HCT116 (cell line): ENCODE data around the gene TUBB4A. TPM values are rescaled to one million over a fixed set of nuclear protein-coding genes. Genes with fewer than 3 reads are reported as not detected.

Source experiments
- ATAC-seq: fragments of 200-7000 bp; cut with Tn5 transposase; 2 replicates; pipeline ENCODE4 v1.9.1; 2020; ENCODE audit warnings: mild to moderate bottlenecking, moderate library complexity
- BruUV-seq: library from RNA; stranded (reverse); fragments of 400-500 nt; replicated peaks from 2 replicates; lab custom pipeline; 2021; lab: Mats Ljungman, UMichigan
- CTCF ChIA-PET: fragments of 300-600 bp; sonication (Branson Sonifier 250); formaldehyde crosslinking; loops from one replicate; lab custom pipeline; 2021; ENCODE audit warnings: antibody characterized with exemption; lab: Charles Lee
- POLR2A ChIA-PET: fragments of 300-600, 350-600 bp; sonication (Branson Sonifier 250); formaldehyde crosslinking; loops from one replicate; lab custom pipeline; 2021; ENCODE audit warnings: antibody characterized with exemption; lab: Charles Lee
- RAD21 ChIA-PET, 2 experiments: fragments of 300-600 bp; sonication (Branson Sonifier 250); formaldehyde crosslinking; loops; one replicate each; lab custom pipeline; 2023; ENCODE audit warnings: low total read pairs in 2 of 2; ENCODE audit not compliant: uncharacterized antibody in 2 of 2, unreplicated experiment in 2 of 2, low non-redundant PET in 1 of 2; lab: Charles Lee
- DNase-seq: peaks from one replicate; pipeline ENCODE4 v3.0.0-alpha.2; 2010; ENCODE audit warnings: low read depth, low spot score
- H2AFZ ChIP-seq: fragments of 200-600 bp; shearing (Covaris generic), sonication (generic); 2 replicates; pipeline ENCODE4 v1.6.1; 2017; ENCODE audit warnings: low read depth, mixed run types, mixed read lengths, antibody characterized with exemption, low read length; ENCODE audit not compliant: poor library complexity, severe bottlenecking
- H3K27ac ChIP-seq: 2 replicates; pipeline ENCODE4 v1.5.1; 2012; ENCODE audit warnings: low read depth, low read length
- H3K27me3 ChIP-seq: fragments of 200-600 bp; sonication (generic); 2 replicates; pipeline ENCODE4 v1.6.1; 2016; ENCODE audit warnings: mixed run types, low read length, mixed read lengths; ENCODE audit not compliant: insufficient read depth
- H3K36me3 ChIP-seq, 2 experiments: fragments of 200-500 bp in 1 of 2; fragments of 200-600 bp in 1 of 2; sonication (Bioruptor generic) in 1 of 2; sonication (generic) in 1 of 2; 2 replicates each; pipeline versions ENCODE4 v1.5.1 to v1.6.1; 2014 to 2016; ENCODE audit warnings: low read length in 2 of 2, inconsistent platforms in 1 of 2, mixed read lengths in 1 of 2, mixed run types in 1 of 2; ENCODE audit not compliant: insufficient read depth in 2 of 2, control insufficient read depth in 1 of 2
- H3K4me1 ChIP-seq, 2 experiments: fragments of 200-600 bp in 1 of 2; sonication (generic) in 1 of 2; 2 replicates each; pipeline versions ENCODE4 v1.5.1 to v1.6.1; 2012 to 2017; ENCODE audit warnings: low read length in 2 of 2, inconsistent platforms in 1 of 2, mild to moderate bottlenecking in 1 of 2, mixed read lengths in 1 of 2, mixed run types in 1 of 2, moderate library complexity in 1 of 2; ENCODE audit not compliant: insufficient read depth in 2 of 2, control insufficient read depth in 1 of 2
- H3K4me2 ChIP-seq: fragments of 200-600 bp; sonication (generic); 2 replicates; pipeline ENCODE4 v1.6.1; 2017; ENCODE audit warnings: mixed run types, low read length, mixed read lengths
- H3K4me3 ChIP-seq, 2 experiments: fragments of 200-600 bp in 1 of 2; sonication (generic) in 1 of 2; replicated peaks in 1 of 2; 2 replicates each; pipeline ENCODE4 v1.5.1; 2011 to 2016; ENCODE audit warnings: low read length in 2 of 2, control low read depth in 1 of 2, low read depth in 1 of 2, mild to moderate bottlenecking in 1 of 2, mixed read lengths in 1 of 2, mixed run types in 1 of 2
- H3K79me2 ChIP-seq: fragments of 200-600 bp; sonication (generic); 2 replicates; pipeline ENCODE4 v1.6.1; 2017; ENCODE audit warnings: mild to moderate bottlenecking, mixed run types, low read length, moderate library complexity, mixed read lengths; ENCODE audit not compliant: insufficient read depth
- H3K9ac ChIP-seq: fragments of 200-600 bp; sonication (generic); 2 replicates; pipeline ENCODE4 v1.6.1; 2016; ENCODE audit warnings: low read length, mixed read lengths
- H3K9me2 ChIP-seq: fragments of 200-600 bp; sonication (generic), shearing (Covaris generic); 2 replicates; pipeline ENCODE4 v1.6.1; 2017; ENCODE audit warnings: mixed run types, mild to moderate bottlenecking, moderate library complexity; ENCODE audit not compliant: insufficient read depth
- H3K9me3 ChIP-seq, 2 experiments: fragments of 200-500 bp in 1 of 2; fragments of 200-600 bp in 1 of 2; sonication (Bioruptor generic) in 1 of 2; sonication (generic) in 1 of 2; 2 replicates each; pipeline ENCODE4 v1.6.1; 2014 to 2017; ENCODE audit warnings: low read length in 2 of 2, mixed read lengths in 2 of 2, inconsistent platforms in 1 of 2, low read depth in 1 of 2, mild to moderate bottlenecking in 1 of 2, mixed run types in 1 of 2, moderate library complexity in 1 of 2; ENCODE audit not compliant: control insufficient read depth in 1 of 2, insufficient read depth in 1 of 2
- H4K20me1 ChIP-seq: fragments of 200-600 bp; sonication (generic), shearing (Covaris generic); 2 replicates; pipeline ENCODE4 v1.6.1; 2017; ENCODE audit warnings: mixed run types, mild to moderate bottlenecking, moderate library complexity; ENCODE audit not compliant: insufficient read depth
- ATF3 ChIP-seq: IDR thresholded peaks from 2 replicates; pipeline ENCODE4 v1.6.1; 2012
- CBX3 ChIP-seq: IDR thresholded peaks from 2 replicates; pipeline ENCODE4 v1.6.1; 2012; ENCODE audit warnings: low read depth
- EGR1 ChIP-seq: IDR thresholded peaks from 2 replicates; pipeline ENCODE4 v1.6.1; 2012; ENCODE audit warnings: low read depth
- ELF1 ChIP-seq: IDR thresholded peaks from 2 replicates; pipeline ENCODE4 v1.6.1; 2012; ENCODE audit warnings: low read depth, borderline replicate concordance
- EZH2 ChIP-seq: fragments of 200-600 bp; sonication (generic); IDR thresholded peaks from 2 replicates; pipeline ENCODE4 v1.6.1; 2017; ENCODE audit warnings: antibody characterized with exemption, mixed run types
- EZH2phosphoT487 ChIP-seq: fragments of 200-600 bp; IDR thresholded peaks from 2 replicates; pipeline ENCODE4 v1.6.1; 2018; ENCODE audit warnings: antibody characterized with exemption, borderline replicate concordance
- FOSL1 ChIP-seq: IDR thresholded peaks from 2 replicates; pipeline ENCODE4 v1.6.1; 2012; ENCODE audit warnings: low read depth
- JUND ChIP-seq: IDR thresholded peaks from 2 replicates; pipeline ENCODE4 v1.6.1; 2012
- MAX ChIP-seq: IDR thresholded peaks from 2 replicates; pipeline ENCODE4 v1.6.1; 2012
- REST ChIP-seq: IDR thresholded peaks from 2 replicates; pipeline ENCODE4 v1.6.1; 2012; ENCODE audit warnings: low read depth
- SIN3A ChIP-seq: IDR thresholded peaks from 2 replicates; pipeline ENCODE4 v1.6.1; 2012; ENCODE audit warnings: low read depth
- TCF7L2 ChIP-seq: IDR thresholded peaks from 2 replicates; pipeline ENCODE4 v1.7.0; 2011; ENCODE audit warnings: borderline replicate concordance, inconsistent platforms; ENCODE audit not compliant: insufficient read depth, insufficient read length; ENCODE audit errors: extremely low read depth
- ZBTB33 ChIP-seq: IDR thresholded peaks from 2 replicates; pipeline ENCODE4 v1.6.1; 2011; ENCODE audit warnings: mild to moderate bottlenecking, low read length, moderate library complexity; ENCODE audit not compliant: insufficient replicate concordance; ENCODE audit errors: extremely low read depth
- ZFX ChIP-seq: fragments of 450-650 bp; IDR thresholded peaks from 2 replicates; pipeline ENCODE4 v1.6.1; 2017
- intact Hi-C: fragments of 100-400 bp; cut with micrococcal nuclease; formaldehyde crosslinking; loops from 2 replicates; pipeline ENCODE4 v1.10.0; 2022
- total RNA-seq: library from RNA; stranded (reverse); gene quantifications from one replicate; pipeline ENCODE4 v1.2.1, GENCODE V29; 2021; ENCODE audit not compliant: unreplicated experiment

The TUBB4A gene
- total RNA-seq, 1 experiment from 2014 or later: 32.5 TPM

- TF ChIP-seq REST (no peak), EZH2phosphoT487 (no peak), SIN3A (no peak), ELF1 (no peak), CBX3 (no peak), EZH2 (no peak), ATF3 (no peak), EGR1 (no peak)
Observed at GRCh38 chr19:6491802-6492592, 10.1 kb downstream of the TUBB4A start (continued).

- no peak overlapping the region for H2AFZ ChIP-seq
- DNase-seq (no peak), ATAC-seq (no peak)
- no peaks in the 10 kb centered on the region for H3K36me3 ChIP-seq
- H4K20me1 ChIP-seq: no peaks in the 10 kb centered on the region
- no peak overlapping the region for H3K9ac ChIP-seq
- RAD21 ChIA-PET: no interaction called here
- H3K27me3 ChIP-seq: no peaks in the 10 kb centered on the region
- POLR2A ChIA-PET: interaction anchor here (1.1 kb wide), 1 partner anchor 15 kb away, joined by 3 read pairs; no protein-coding TSS in a partner anchor
- no peak overlapping the region for H3K4me2 ChIP-seq
- TF ChIP-seq MAX: no peak
- TF ChIP-seq ZBTB33: no peak
- TF ChIP-seq EZH2phosphoT487: no peak
- no peak for TF ChIP-seq REST
- no peak for TF ChIP-seq EZH2
- TF ChIP-seq EGR1: no peak
- no peak for TF ChIP-seq FOSL1
- TF ChIP-seq CBX3: no peak
- TF ChIP-seq JUND: no peak
- no peak for TF ChIP-seq ZFX
- no peak for TF ChIP-seq TCF7L2
- TF ChIP-seq SIN3A: no peak
- TF ChIP-seq ELF1: no peak
- BruUV-seq: no TSS peak
- intact Hi-C loops: no loop called here
- no peak overlapping the region for H3K4me3 ChIP-seq
- CTCF ChIA-PET: no interaction called here
- H3K4me1 ChIP-seq: no peaks in the 10 kb centered on the region
- H3K27ac ChIP-seq: no peak overlapping the region
- peaks cover 0 to 10% of the 10 kb centered on the region in 2 experiments; a peak in 1 of 4 replicates for H3K9me3 ChIP-seq
- no peaks in the 10 kb centered on the region for H3K79me2 ChIP-seq
- H3K9me2 ChIP-seq: no peaks in the 10 kb centered on the region
Observed at GRCh38 chr19:6490134-6490533, 12.0 kb downstream of the TUBB4A start.
